GM19438 (cell line): ENCODE data around the gene WDR33.
A peak's percentile ranks its signal among the peaks of the same experiment; 100 is the strongest.

Experiments used
- ATAC-seq: cut with Tn5 transposase; IDR thresholded peaks from one replicate; pipeline ENCODE4 v1.9.1; 2021; ENCODE audit warnings: low read depth; ENCODE audit not compliant: unreplicated experiment

Gene WDR33

GRCh38 chr2:127722807-127723206 is 88.2 kb downstream of the WDR33 start:
- no peak for ATAC-seq

GRCh38 chr2:127721978-127722355 is 89.0 kb downstream of the WDR33 start:
- ATAC-seq = no peak

DNA sequence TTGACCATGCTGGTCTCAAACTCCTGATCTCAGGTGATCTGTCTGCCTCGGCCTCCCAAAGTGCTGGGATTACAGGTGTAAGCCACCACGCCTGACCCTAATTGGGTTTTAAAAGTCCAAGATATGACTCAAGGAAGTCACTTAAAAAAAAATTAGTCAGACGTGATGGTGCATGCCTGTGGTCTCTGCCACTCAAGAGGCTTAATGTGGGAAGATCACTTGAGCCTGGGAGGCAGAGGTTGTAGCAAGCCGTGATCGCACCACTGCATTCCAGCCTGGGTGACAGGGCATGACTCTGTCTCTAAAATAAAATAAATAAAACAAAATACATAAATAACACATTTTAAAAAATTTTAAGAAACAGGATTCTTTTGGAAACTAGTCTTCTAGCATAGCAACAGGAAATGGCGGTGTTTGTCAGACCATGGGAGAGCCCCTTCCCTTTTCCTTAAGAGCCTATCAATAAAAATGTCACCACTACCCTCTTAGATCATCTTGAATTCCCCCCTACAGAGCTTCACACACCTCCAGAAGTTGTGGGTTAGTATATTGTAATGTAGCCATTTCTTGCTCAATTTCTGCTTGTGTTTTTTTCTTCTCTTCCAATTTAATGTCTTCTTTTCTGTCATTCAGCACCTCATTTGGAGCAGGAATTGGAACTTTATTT is 89.5 kb downstream of the WDR33 start:
- ATAC-seq = no peak

DNA sequence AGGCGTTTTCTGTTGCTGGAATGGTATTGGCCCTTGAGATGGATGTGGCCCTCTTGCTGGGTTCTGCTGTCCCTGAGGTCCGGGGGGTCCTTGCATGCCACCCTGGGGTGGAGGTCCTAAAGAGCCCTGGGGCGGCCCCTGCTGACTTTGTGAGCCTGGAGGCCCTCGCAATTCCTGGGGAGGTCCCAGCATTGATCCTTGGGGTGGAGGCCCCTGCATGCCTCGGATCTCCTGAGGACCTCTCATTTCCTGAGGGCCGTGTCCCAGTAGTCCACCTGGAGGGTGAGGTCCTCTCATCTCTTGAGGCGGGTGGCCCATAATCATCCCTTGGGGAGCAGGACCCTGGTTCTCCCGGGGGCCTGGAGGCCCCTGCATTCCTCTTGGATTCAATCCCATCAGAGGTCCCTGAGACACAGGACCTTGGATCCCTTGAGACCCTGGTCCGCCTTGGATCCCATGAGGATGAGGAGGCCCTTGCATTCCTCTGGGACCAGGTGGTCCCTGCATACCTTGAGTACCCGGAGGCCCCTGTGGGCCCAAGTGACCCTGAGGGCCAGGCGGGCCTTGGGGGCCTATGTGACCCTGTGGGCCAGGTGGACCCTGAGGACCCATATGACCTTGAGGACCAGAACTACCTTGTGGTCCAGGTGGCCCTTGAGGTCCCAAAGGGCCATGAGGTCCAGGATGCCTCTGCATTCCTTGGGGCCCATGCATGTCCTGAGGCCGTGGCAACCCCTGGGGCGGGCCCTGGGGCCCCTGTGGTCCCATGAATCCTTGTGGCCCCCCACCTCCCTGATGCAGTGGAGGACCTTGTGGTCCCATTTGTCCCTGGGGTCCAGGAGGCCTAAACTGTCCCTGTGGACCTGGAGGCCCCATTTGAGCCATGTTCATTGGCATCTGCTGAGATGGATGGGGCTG is 91.4 kb downstream of the WDR33 start:
- no peak for ATAC-seq

DNA sequence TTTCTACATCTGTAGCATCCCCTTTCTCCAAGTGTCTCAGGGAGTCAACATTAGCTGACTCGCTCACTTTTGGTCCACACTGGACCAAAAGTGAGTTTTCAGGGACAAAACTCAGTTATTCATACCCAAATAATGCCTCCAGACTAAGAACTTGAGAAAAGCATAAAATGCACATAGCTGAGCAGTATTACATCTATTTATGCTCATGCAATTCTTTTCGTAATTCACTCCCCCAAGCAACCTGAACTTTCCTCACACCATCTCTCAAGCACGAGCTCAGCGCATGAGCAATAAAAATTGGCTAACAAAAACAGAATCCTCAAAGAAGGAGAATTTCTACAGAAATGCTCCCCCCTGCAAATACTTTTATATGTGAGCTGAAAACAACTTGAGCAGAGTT is 92.7 kb downstream of the WDR33 start:
- no peak for ATAC-seq

GRCh38 chr2:127715778-127716449 is 95.1 kb downstream of the WDR33 start:
- ATAC-seq = no peak

DNA sequence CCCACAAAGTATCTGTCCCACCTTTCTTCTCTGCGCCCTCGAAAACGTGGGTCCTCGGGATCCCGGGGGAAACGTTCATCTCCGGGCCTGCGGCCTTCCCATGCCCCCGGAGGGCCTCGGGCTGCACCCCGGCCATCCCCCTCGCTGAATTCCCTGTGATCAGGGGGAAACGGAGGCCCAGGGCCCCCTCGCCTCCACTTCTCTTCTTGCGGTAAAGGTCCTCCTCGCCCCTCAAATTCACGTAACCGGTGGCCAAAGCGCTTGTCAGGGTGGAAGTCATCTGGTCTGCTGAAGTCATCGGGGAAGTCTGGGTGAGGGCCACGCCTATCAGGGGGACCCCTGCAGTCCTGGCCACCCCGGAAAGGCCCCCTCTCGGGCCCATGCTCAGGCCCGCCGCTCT is 97.4 kb downstream of the WDR33 start:
- ATAC-seq = no peak

DNA sequence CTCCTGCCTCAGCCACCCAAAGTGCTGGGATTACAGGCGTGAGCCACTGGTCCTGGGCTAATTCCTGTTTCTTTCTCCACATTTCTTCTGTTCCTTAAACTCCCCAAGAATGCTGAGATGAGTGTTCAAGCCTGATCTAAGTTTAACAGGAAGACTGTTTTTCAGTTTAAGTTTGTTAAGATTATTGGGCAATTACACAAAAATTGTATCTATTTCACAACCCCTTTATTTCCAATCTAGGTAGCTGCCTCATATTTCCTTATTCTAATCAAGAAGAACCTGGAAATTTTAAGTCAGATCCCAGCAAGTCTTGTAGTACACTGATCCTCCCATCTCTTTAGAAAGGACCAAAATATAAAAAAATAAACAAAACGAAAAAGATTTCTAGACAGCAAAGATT is 98.0 kb downstream of the WDR33 start:
- ATAC-seq = no peak

DNA sequence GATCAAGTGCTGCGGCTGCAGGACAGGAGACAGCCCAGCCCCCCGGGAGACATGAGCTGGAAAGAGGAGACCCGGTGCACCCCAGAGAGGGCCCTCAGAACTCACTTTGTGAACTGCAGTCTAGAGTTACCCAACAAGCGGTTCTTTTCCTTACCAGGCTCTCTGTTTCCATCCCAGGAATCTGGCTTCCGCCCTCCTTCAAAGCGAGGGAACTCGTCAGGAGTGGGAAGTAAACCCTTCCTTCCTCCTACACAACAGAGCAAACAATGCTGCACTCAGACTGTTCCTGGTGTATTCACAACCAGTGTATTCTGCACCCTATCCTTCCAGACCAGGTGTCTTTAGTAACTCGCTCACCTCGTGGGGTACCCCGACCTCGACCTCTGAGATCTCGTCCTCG is 101.6 kb downstream of the WDR33 start:
- no peak for ATAC-seq

DNA sequence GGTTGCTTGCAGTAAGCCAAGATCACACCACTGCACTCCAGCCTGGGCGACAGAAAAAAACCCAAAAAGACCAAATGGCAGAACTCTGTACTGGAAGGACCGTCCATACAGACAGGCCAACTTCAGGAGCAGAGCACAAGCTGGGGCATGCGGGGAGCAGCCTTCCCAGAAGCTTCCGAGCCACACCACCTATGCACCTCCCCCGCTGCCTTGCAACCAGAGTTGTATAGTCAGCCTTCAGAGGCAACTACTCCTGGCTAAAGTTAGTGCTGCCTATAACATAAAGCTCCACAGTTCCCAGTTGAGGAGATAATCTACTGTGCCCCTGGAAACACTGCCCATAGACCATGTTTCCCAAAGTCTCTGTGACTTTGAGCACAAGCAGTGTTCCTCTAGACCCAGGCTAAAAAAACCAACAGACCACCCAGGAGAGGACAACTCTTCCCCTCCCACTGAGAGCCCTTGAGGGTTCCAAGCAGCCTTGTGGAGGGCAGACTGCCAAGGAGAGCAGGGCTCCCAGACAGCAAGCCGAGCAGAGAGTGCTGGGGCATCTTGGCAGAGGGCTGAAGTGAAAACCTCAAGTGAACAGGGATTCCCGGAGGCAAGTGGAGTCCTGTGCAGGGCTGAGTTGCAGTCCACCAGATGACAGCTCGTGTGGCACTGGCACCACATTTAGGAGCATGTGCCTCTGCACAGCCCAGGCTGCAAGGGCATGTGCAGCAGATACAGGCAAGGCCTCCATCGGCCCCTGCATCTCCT is 102.9 kb downstream of the WDR33 start:
- no peak for ATAC-seq

- no peak for ATAC-seq
Measured at GRCh38 chr2:127706215-127706990, 104.6 kb downstream of the WDR33 start.

- no peak for ATAC-seq
Measured at GRCh38 chr2:127705391-127706065, 105.4 kb downstream of the WDR33 start.

GRCh38 chr2:127704641-127705390 is 106.2 kb downstream of the WDR33 start:
- ATAC-seq = no peak

- ATAC-seq = no peak
Measured at GRCh38 chr2:127703282-127703681, 107.7 kb downstream of the WDR33 start.

DNA sequence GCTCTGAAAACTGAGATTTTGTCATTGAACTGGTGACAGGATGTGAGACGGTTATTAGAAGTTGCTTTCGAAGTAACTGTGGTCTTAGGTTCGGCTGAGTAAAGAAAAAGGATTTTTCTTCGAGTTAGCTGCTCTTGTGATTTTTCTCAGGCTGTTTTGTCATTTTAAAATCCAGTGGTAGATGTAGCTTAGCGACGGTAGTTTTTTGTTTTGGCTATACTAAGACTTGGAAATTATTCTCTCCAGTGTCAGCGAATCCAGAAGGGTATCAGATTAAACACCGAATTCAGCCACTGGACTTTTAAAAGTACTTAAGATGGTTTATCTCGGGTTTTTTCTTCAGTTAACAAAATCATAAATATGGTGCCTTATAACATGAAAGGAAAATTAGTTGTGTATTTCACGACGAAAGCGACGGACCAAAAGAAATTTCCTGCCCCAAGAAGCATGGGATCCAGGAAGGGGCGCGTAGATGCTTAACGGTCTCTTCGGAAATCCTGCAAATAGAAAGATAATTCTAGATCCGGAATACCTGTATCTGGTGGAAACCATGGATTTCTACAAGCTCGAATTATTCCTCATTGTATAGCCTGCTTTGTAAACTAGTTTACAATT is 108.5 kb downstream of the WDR33 start:
- no peak for ATAC-seq

GRCh38 chr2:127701651-127702394 is 109.1 kb downstream of the WDR33 start:
- ATAC-seq = peak; percentile 34

- peak; percentile 64 for ATAC-seq
Measured at GRCh38 chr2:127701193-127701650, 109.7 kb downstream of the WDR33 start, which contains the start of gene SFT2D3. TSS of gene SFT2D3 (plus strand) at chr2:127701497. CDS start at chr2:127701529, 32 bp downstream.
